ENCODE measurements around the gene CEP68. TPM values are rescaled to one million over a fixed set of nuclear protein-coding genes. Genes with fewer than 3 reads are reported as not detected.
"Not testable (repeated sequence)": the region's sequence is repeated elsewhere in the genome, so short reads cannot be mapped to it uniquely, and the experiment has no call there.

The CEP68 gene
- total RNA-seq, 1 experiment from 2014 or later = 14.0 TPM

GRCh38 chr2:65116645-65117044 lies 60.4 kb downstream of the CEP68 start:
- no peak for TF ChIP-seq CTCF (IDR thresholded peaks at IDR 0.05; ENCODE audit: insufficient read depth in 1 of 2, low read depth in 1 of 2, low read length in 1 of 2, severe bottlenecking in 1 of 2, unreplicated experiment in 1 of 2)
- Histone ChIP-seq H3K27me3 (replicated peaks; ENCODE audit: control insufficient read depth, insufficient read depth, low read length) (no peaks in the 10 kb centered on the region), H3K4me1 (no peaks in the 10 kb centered on the region; the same call in 1 of the 2 replicates), H3K36me3 (ENCODE audit: control insufficient read depth, insufficient read depth, low read length) (no peaks in the 10 kb centered on the region; the same call in 1 of the 2 replicates), H3K9me3 (peaks cover 3% of the 10 kb centered on the region; the same call in 1 of the 2 replicates), H3K4me3 (ENCODE audit: low read depth, low read length) (no peak overlapping the region)
- ChIA-PET CTCF (no interaction called here), POLR2A (no interaction called here)
- no peaks in the 10 kb centered on the region for H3K9me3 Mint-ChIP-seq (ENCODE audit: unreplicated experiment)
- H3K4me1 Mint-ChIP-seq (ENCODE audit: low read depth, unreplicated experiment) = no peaks in the 10 kb centered on the region
- no peaks in the 10 kb centered on the region for H3K27me3 Mint-ChIP-seq (ENCODE audit: insufficient read depth, unreplicated experiment)
- DNase-seq = no peak
- no TSS peak for BruUV-seq (replicated peaks)
- no peak overlapping the region for H3K4me3 Mint-ChIP-seq (ENCODE audit: unreplicated experiment)
- intact Hi-C loops (cut with micrococcal nuclease; ENCODE audit: unreplicated experiment) = no loop called here
- H3K27ac Mint-ChIP-seq (ENCODE audit: unreplicated experiment) = no peak overlapping the region
- H3K36me3 Mint-ChIP-seq (ENCODE audit: insufficient read depth, unreplicated experiment) = peaks cover 23% of the 10 kb centered on the region

GRCh38 chr2:65120990-65121693 lies 64.9 kb downstream of the CEP68 start:
- Histone ChIP-seq H3K4me3 (ENCODE audit: low read depth, low read length) (no peak overlapping the region), H3K27me3 (replicated peaks; ENCODE audit: control insufficient read depth, insufficient read depth, low read length) (no peaks in the 10 kb centered on the region), H3K36me3 (ENCODE audit: control insufficient read depth, insufficient read depth, low read length) (no peaks in the 10 kb centered on the region; the same call in none of the 2 replicates), H3K9me3 (no peaks in the 10 kb centered on the region), H3K4me1 (peaks cover 10% of the 10 kb centered on the region; the same call in 1 of the 2 replicates)
- POLR2A ChIA-PET = interaction anchor here (0.7 kb wide), 1 partner anchor 254 kb away, joined by 8 read pairs; no protein-coding TSS in a partner anchor
- CTCF ChIA-PET = no interaction called here
- Mint-ChIP-seq H3K27ac (ENCODE audit: unreplicated experiment) (no peak overlapping the region), H3K4me3 (ENCODE audit: unreplicated experiment) (no peak overlapping the region), H3K4me1 (ENCODE audit: low read depth, unreplicated experiment) (peaks cover 7% of the 10 kb centered on the region), H3K36me3 (ENCODE audit: insufficient read depth, unreplicated experiment) (peaks cover 31% of the 10 kb centered on the region), H3K27me3 (ENCODE audit: insufficient read depth, unreplicated experiment) (no peaks in the 10 kb centered on the region), H3K9me3 (ENCODE audit: unreplicated experiment) (no peaks in the 10 kb centered on the region)
- DNase-seq = no peak
- intact Hi-C loops (cut with micrococcal nuclease; ENCODE audit: unreplicated experiment) = no loop called here
- no TSS peak for BruUV-seq (replicated peaks)
- no peak for TF ChIP-seq CTCF (IDR thresholded peaks at IDR 0.05; ENCODE audit: insufficient read depth in 1 of 2, low read depth in 1 of 2, low read length in 1 of 2, severe bottlenecking in 1 of 2, unreplicated experiment in 1 of 2)

- ChIA-PET CTCF (no interaction called here), POLR2A (interaction anchor here (0.6 kb wide), 1 partner anchor 132 kb away, joined by 3 read pairs; no protein-coding TSS in a partner anchor)
These were observed 66.1 kb downstream of the CEP68 start for GRCh38 chr2:65122313-65122712.

GRCh38 chr2:65125457-65125856 lies 69.2 kb downstream of the CEP68 start:
- H3K27me3 Mint-ChIP-seq (ENCODE audit: insufficient read depth, unreplicated experiment); H3K9me3 Mint-ChIP-seq (ENCODE audit: unreplicated experiment); intact Hi-C loops (cut with micrococcal nuclease; ENCODE audit: unreplicated experiment); H3K36me3 ChIP-seq (ENCODE audit: control insufficient read depth, insufficient read depth, low read length); H3K27me3 ChIP-seq (replicated peaks; ENCODE audit: control insufficient read depth, insufficient read depth, low read length); POLR2A ChIA-PET; H3K27ac Mint-ChIP-seq (ENCODE audit: unreplicated experiment); H3K4me3 Mint-ChIP-seq (ENCODE audit: unreplicated experiment); H3K4me3 ChIP-seq (ENCODE audit: low read depth, low read length); H3K9me3 ChIP-seq; DNase-seq; BruUV-seq (replicated peaks): not testable (repeated sequence)
- CTCF ChIA-PET = interaction anchor here (1.2 kb wide), 1 partner anchor 61 kb away, joined by 3 read pairs; no protein-coding TSS in a partner anchor
- Mint-ChIP-seq H3K4me1 (ENCODE audit: low read depth, unreplicated experiment) (peaks cover 18% of the 10 kb centered on the region), H3K36me3 (ENCODE audit: insufficient read depth, unreplicated experiment) (peaks cover 18% of the 10 kb centered on the region)
- H3K4me1 ChIP-seq = peaks cover 32% of the 10 kb centered on the region

More at GRCh38 chr2:65122313-65122712, 66.1 kb downstream of the CEP68 start:
- Histone ChIP-seq H3K4me3 (ENCODE audit: low read depth, low read length) (no peak overlapping the region), H3K36me3 (ENCODE audit: control insufficient read depth, insufficient read depth, low read length) (no peaks in the 10 kb centered on the region; the same call in none of the 2 replicates), H3K9me3 (no peaks in the 10 kb centered on the region), H3K4me1 (peaks cover 20% of the 10 kb centered on the region), H3K27me3 (replicated peaks; ENCODE audit: control insufficient read depth, insufficient read depth, low read length) (no peaks in the 10 kb centered on the region)
- Mint-ChIP-seq H3K4me3 (ENCODE audit: unreplicated experiment) (no peak overlapping the region), H3K4me1 (ENCODE audit: low read depth, unreplicated experiment) (peaks cover 15% of the 10 kb centered on the region), H3K27ac (ENCODE audit: unreplicated experiment) (no peak overlapping the region), H3K9me3 (ENCODE audit: unreplicated experiment) (no peaks in the 10 kb centered on the region), H3K36me3 (ENCODE audit: insufficient read depth, unreplicated experiment) (peaks cover 31% of the 10 kb centered on the region), H3K27me3 (ENCODE audit: insufficient read depth, unreplicated experiment) (no peaks in the 10 kb centered on the region)
- intact Hi-C loops (cut with micrococcal nuclease; ENCODE audit: unreplicated experiment) = no loop called here
- no TSS peak for BruUV-seq (replicated peaks)
- DNase-seq = no peak
- TF ChIP-seq CTCF (IDR thresholded peaks at IDR 0.05; ENCODE audit: insufficient read depth in 1 of 2, low read depth in 1 of 2, low read length in 1 of 2, severe bottlenecking in 1 of 2, unreplicated experiment in 1 of 2) = no peak

All from Caco-2 (cell line).